Measurements from ENCODE around the gene TMED6. TPM values are rescaled to one million over a fixed set of nuclear protein-coding genes. Genes with fewer than 3 reads are reported as not detected.
A peak's percentile ranks its signal among the peaks of the same experiment; 100 is the strongest.

Gene TMED6
- total RNA-seq, 1 experiment from 2014 or later: not detected

DNA sequence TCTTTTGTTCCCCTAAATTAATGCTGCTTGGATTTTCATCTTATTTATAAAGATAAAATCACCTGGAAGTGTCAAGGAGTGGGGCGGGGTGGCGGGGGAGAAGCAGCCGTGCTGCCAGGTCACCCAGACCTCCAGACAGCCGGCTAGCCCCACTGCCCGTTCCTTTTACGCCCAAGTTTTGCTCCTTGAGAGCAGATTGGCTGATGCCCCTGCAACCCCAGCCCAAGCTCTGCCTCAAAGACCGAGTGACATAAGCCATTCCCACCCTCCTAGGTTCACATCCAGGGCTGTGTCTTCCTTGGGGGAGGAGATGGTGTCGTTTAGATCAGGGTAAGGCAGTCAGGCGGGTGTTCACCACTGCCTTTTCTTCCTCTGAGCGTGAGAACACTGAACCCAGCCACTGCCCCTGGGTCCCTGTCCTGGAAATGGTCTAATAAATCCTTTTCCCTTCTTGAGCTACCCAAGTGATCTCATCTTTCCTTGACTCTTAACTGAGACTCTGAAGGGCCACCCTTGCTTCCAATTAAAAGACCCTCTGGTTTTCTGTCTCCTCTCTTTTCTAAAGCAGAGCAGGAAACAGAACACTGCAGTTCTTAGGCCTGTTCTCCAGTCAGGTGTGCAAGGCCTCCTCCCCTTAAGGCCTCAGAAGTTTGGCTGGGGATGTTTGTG lies 26.9 kb downstream of the TMED6 start:
- no peak for DNase-seq (ENCODE audit: low spot score)

- peak; percentile 39 for DNase-seq (ENCODE audit: low spot score)
Observed at GRCh38 chr16:69324013-69324531, 27.5 kb downstream of the TMED6 start.

- no peak for DNase-seq (ENCODE audit: low spot score)
Observed at GRCh38 chr16:69323415-69323814, 28.2 kb downstream of the TMED6 start.

- DNase-seq (ENCODE audit: low spot score): no peak
Observed at GRCh38 chr16:69322343-69322742, 29.2 kb downstream of the TMED6 start.

DNA sequence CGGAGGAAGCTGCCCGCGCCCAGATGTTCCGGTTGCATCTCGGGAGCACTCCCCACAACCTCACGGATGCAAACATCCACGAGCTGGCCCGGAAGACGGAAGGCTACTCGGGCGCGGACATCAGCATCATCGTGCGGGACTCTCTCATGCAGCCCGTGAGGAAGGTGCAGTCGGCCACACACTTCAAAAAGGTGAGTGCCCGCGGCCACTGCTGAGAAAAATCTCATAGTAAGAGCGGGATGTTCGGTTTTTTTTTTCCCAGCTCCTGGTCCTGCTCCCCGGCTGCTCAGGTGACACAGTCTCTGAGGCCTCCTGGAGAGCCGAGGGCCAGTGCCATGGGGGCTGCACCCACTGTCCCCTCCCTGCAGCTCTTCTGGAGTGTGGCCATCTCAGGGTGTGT lies 30.5 kb downstream of the TMED6 start:
- no peak for DNase-seq (ENCODE audit: low spot score)

- DNase-seq (ENCODE audit: low spot score): no peak
Observed at GRCh38 chr16:69320740-69321073, 30.9 kb downstream of the TMED6 start.

- no peak for DNase-seq (ENCODE audit: low spot score)
Observed at GRCh38 chr16:69319826-69320739, 31.5 kb downstream of the TMED6 start.

- no peak for DNase-seq (ENCODE audit: low spot score)
Observed at GRCh38 chr16:69319381-69319780, 32.2 kb downstream of the TMED6 start.

DNA sequence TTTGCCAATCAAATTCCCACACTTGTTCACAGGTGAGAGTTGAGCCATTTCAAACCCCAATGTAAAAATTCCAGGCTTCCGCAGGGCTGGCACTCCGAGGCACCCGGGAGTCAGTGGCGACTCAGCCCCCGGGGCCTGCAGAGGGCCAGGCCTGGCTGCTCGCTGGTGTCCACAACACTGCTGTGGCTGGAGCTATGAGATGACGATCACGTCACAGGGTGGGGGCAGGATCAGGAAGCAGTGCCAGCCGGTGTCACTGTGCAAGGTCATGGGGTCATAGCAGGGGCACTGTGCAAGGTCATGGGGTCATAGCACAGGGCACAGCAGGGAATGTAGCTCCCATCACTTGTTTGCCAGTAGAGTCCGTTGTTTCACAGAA lies 32.7 kb downstream of the TMED6 start:
- no peak for DNase-seq (ENCODE audit: low spot score)

GRCh38 chr16:69318177-69318910 lies 33.2 kb downstream of the TMED6 start:
- no peak for DNase-seq (ENCODE audit: low spot score)

DNA sequence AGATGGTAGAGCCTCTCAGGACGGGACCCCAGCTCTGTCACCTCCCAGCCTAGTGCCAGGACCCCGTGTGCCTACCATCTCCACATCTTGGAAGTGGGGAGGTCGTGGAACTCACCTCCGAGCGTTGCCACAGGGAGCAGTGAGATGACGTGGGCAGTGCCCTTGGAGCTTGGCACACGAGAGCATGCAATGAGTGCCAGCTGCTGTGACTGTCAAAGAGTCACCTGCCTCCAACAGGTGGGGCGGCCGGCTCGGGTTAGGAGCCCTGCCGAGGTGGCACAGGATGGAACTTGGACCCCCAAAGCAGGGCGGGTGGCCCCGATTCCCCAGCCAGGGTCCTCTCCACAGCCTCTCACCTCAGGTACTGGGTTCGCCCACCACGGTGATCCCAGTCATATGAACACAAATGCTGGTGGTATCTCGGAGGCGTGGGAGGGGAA lies 35.0 kb downstream of the TMED6 start:
- DNase-seq (ENCODE audit: low spot score): no peak

DNA sequence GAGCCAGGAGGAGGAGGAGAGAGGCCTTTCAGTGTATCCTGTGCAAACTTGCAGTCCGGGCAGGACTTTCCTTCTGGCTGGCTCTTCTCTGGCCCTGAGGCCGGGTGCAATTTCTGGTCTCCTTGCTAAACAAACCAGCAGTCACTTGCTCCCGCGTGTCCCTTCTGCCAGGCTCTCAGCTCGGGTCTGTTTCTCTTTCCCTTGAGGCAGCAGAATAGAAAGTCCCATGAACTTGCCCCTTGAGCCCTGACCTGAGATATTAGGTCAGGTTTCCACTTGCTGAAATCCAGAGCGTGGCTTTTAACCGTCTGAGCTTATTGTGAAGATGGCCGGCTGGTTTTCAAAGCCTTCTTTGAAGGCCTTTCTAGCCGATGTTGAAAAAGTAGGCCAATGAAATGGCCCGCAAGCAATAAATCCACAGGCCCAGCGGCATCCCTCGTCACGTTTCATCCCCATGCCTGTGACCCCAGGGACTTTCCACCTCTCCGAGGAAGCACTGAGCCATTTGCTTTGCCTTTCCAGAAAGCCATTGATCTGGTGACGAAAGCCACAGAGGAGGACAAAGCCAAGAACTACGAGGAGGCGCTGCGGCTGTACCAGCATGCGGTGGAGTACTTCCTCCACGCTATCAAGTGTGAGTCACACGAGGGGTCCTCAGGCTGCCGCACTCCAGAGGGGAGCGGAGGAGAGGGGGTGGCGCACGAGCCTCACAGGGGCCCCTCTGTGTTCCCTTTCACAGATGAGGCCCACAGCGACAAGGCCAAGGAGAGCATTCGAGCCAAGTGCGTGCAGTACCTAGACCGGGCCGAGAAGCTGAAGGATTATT lies 35.9 kb downstream of the TMED6 start:
- no peak for DNase-seq (ENCODE audit: low spot score)

DNA sequence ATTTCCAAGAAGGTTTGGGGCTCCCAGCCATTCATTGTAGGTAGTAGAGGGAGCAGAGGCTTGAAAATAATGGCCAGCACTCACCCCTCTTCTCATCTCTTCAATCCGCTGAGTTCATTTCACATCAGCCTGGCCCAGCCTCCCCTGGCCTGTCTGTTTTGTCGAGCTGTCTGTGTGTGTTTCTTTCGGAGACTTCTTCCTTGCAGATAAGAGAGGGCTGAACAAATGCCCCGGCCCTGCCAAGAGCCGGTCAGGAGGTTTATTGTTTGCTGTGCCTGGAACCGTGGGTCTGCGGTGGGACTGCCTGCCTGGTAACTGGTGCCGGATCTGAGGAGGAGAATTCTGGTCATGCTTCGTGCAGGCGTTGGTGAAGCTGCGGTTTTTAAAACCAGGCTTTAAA lies 37.1 kb downstream of the TMED6 start:
- DNase-seq (ENCODE audit: low spot score): no peak

DNA sequence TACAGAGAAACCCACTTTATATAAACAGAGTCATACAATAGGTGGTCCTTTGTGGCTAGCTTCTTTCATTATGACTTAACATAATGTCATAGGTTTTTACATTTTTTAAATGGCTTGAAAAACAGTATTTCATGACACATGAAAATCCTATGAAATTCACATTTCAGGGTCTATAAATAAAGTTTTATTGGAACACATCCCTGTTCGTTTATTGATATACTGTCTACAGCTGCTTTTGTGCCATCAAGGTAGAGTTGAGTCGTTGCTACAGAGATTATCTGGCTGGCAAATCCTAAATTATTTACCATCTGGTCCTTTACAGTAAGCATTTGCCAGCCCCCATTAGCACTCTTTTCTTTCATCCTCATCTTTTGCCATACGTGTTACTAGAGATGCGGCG lies 38.1 kb downstream of the TMED6 start:
- DNase-seq (ENCODE audit: low spot score): no peak

DNA sequence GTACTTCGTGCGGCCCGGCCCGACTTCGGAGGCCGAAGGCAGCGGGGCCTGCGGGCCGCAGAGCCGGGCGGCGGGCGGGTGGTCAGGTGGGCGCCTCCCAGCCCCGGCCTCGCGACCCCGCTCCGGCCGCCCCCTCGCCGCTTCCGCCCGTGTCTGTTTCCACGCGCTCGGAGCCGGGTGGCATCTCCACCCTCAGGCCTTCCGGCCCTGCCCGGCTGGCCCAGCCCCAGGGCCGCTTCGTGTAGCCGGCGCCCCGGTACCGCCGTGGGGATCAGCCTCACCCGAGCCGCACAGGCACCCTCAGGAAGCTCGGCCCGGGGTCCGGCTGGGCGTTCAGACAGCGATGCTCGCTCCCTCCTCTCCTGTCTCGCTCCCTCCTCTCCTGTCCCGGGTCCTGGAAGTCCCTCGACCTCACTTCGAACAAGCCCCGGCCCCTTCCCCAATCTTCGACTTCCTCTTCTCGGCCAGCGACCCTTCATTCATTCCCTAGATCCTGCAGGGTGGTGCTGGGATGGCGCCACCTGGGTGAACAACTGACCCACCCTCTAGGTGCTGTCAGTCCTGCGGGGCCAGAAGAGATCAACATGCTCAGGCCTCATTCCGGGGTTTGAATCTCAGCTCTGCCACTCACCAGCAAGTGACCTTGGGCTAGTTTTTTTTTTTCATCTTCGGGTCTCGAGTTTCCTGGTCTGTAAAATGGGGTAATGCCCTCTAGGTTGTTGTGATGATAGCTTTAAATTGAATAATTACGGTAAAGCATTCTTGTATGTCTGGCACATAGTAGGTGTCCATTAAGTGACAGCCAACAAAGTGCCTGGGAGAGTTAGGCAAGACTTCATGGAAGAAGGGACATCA lies 39.8 kb downstream of the TMED6 start:
- peak; percentile 66 for DNase-seq (ENCODE audit: low spot score)

- peak; percentile 97 for DNase-seq (ENCODE audit: low spot score)
Observed at GRCh38 chr16:69310653-69311532, 40.7 kb downstream of the TMED6 start, which contains the start of gene VPS4A. TSS of gene VPS4A (plus strand) at chr16:69311350. CDS start at chr16:69311512, 162 bp downstream.

GRCh38 chr16:69309316-69309715 lies 42.3 kb downstream of the TMED6 start:
- no peak for DNase-seq (ENCODE audit: low spot score)

- no peak for DNase-seq (ENCODE audit: low spot score)
Observed at GRCh38 chr16:69307856-69308255, 43.7 kb downstream of the TMED6 start.

GRCh38 chr16:69307091-69307490 lies 44.5 kb downstream of the TMED6 start:
- no peak for DNase-seq (ENCODE audit: low spot score)

All from HT-29 (cell line).